Measurements from ENCODE around the gene IRF3.
A peak's percentile ranks its signal among the peaks of the same experiment; 100 is the strongest.

Gene IRF3

DNA sequence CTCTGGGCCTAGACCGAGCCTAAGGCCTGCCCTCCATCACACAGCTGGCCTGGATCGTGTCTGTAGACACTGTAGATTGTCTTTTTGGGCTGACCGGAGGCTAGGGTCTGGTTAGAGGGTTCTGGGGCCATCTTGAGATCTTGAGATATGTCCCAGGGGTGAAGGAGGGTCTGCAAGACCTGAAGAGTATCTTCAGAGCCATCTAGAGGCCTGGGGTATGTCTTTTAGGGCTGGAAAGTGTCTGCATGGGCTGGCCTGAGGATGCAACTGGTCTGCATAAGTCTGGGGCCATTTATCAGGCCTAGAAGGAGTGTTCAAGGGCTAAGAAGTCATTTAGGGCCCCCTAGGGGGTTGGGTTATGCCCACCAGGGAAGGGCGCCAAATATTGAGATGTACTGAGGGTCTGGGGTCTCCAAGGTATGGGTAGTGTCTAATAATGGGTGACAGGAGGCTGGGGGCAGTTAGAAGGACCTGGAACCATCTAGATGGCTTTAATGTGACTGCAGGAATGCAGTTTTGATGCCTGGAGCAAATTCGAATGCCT lies 23.1 kb downstream of the IRF3 start:
- TF ChIP-seq, protein P1, sequence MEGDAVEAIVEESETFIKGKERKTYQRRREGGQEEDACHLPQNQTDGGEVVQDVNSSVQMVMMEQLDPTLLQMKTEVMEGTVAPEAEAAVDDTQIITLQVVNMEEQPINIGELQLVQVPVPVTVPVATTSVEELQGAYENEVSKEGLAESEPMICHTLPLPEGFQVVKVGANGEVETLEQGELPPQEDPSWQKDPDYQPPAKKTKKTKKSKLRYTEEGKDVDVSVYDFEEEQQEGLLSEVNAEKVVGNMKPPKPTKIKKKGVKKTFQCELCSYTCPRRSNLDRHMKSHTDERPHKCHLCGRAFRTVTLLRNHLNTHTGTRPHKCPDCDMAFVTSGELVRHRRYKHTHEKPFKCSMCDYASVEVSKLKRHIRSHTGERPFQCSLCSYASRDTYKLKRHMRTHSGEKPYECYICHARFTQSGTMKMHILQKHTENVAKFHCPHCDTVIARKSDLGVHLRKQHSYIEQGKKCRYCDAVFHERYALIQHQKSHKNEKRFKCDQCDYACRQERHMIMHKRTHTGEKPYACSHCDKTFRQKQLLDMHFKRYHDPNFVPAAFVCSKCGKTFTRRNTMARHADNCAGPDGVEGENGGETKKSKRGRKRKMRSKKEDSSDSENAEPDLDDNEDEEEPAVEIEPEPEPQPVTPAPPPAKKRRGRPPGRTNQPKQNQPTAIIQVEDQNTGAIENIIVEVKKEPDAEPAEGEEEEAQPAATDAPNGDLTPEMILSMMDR (IDR thresholded peaks at IDR 0.05; ENCODE audit: unreplicated experiment in 3 of 3) = no peak
- H3K4me3 Mint-ChIP-seq = peak overlapping the region; percentile 92 to 97 (median 94)
- peaks cover 19% of the 10 kb centered on the region for H3K36me3 Mint-ChIP-seq (ENCODE audit: low read depth)
- H3K4me1 Mint-ChIP-seq = peaks cover 58% of the 10 kb centered on the region
- H3K27ac Mint-ChIP-seq = peak overlapping the region; percentile 99 to 100 (median 100)
- H3K27me3 Mint-ChIP-seq (ENCODE audit: low read depth) = peaks cover 3% of the 10 kb centered on the region
- H3K9me3 Mint-ChIP-seq = no peaks in the 10 kb centered on the region

DNA sequence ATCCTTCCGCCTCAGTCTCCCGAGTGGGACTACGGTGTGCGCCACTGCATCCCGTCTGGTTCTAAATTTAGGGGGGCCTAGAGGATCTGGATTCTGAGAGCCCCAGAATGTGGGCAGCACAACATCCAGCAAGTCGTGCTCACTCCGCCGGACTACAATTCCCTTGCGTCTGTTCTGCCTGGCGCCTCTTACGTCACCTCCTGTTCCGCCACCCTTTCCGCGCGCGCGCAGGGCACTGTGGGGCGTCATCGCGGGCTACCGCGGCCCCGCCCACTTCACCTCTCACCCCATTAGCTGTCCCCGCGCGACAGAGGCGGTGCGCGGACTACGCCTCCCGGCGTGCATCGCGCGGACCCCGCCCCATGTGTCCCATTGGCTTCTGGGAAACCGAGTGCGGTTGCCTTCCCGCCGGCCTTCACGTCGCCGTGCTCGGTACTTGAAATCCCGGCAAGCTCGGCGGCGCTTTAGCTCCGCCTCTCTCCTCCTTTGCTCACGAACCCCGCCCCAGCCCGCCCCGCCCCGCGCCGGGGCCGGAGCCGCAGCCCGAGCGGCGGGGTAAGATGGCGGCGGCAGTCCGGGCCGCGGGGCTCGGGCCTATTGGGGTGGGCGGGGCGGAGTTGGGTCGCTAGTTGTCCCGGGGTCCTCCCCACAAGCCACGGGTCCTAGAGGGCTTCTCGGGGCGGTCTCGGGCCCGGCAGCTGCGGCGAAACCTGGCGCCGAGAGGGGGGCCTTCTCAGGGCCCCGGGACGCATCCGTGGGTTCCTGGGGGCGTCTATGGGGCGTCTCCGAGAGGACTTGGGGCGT lies 23.8 kb downstream of the IRF3 start, which contains the start of gene SCAF1:
Gene SCAF1, plus strand, starts transcription at position 522 of the 804 bp plus-strand sequence. CDS start 2,818 bp downstream, outside the sequence.
- Mint-ChIP-seq H3K36me3 (ENCODE audit: low read depth) (peaks cover 18% of the 10 kb centered on the region), H3K4me3 (peak within 1 kb of the TSS; percentile 92 to 97 (median 94)), H3K4me1 (peaks cover 57% of the 10 kb centered on the region), H3K27me3 (ENCODE audit: low read depth) (peaks cover 5% of the 10 kb centered on the region), H3K9me3 (no peaks in the 10 kb centered on the region), H3K27ac (peak within 1 kb of the TSS; percentile 100)
- TF ChIP-seq, protein P1 (IDR thresholded peaks at IDR 0.05; ENCODE audit: unreplicated experiment in 3 of 3) = no peak

DNA sequence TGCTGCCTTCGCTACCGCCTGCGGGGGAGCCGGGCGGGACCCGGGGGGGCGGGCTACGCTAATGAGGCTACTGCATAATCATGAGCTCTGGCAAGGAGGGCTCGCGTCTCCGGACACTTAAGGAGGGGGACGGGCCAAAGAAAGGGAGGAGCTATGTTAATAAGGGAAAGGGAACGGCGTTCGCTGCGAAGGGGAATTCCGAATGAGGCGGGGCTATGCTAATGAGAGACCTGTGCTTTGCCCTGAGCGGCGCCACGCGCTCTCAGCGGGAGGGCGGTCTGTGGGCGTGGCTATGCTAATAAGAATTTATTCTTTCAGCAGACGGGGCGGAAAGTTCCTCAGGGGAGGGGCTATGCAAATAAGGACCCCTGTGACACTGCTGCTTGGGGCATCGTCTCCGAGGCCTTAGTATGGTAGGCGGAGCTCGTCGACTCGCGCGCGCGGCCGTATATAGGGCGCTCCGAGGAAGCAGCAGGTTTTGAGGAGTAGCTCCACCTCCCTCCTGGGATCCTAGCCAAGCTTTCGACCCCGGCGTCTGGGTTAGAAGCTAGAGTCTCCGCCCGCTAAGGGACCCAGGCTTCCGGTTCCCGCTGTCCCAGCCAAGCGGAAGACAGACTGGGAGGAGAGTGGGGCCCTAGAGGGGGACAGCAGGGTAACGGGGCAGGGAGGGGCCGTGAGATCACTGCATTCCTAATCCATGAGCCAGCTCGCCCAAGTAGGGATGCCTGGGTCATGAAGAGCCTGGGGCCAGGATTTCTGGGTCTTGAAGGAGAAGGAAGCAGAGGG lies 25.4 kb downstream of the IRF3 start, which contains the start of gene RRAS:
Gene RRAS, minus strand, starts transcription at position 31 of the 786 bp plus-strand sequence. CDS start 45 bp downstream, outside the sequence.
- Mint-ChIP-seq H3K36me3 (ENCODE audit: low read depth) (peaks cover 9% of the 10 kb centered on the region), H3K4me1 (peaks cover 64% of the 10 kb centered on the region), H3K27ac (peak within 1 kb of the TSS; percentile 100), H3K4me3 (peak within 1 kb of the TSS; percentile 92 to 97 (median 94)), H3K9me3 (no peaks in the 10 kb centered on the region), H3K27me3 (ENCODE audit: low read depth) (peaks cover 10% of the 10 kb centered on the region)
- TF ChIP-seq, protein P1 (IDR thresholded peaks at IDR 0.05; ENCODE audit: unreplicated experiment in 3 of 3) = no peak

DNA sequence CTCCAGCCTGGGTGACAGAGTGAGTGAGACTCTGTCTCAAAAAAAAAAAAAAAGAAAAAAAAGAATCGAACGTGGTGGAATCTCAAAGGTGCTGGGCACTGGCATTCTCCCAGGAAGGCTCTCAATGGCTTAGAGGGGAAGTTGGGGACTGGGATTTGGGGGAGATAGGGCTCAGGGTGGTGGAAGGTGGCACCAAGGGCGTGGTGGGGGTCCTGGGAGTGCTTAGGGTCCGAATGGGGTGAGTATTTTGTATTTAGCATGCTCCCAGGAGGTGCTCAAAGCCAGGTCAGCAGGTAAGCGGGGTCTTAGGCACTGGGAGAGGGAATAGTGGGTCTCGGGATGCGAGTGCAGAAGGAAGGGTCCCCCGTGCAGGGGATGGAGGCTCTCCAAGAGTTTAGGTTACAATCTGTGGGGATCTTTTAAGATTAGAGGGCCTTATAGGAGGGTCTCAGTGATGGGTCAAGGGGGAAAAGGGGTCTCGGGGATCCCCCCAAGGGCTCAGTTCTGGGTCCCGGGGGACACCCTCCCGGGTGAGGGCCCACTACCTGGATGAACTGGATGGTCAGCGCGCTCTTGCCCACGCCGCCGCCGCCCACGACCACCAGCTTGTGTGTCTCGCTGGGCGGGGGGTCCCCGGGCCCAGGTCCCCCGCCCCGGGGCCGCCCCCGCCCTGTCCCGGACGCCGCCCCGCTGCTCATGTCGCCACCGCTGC lies 26.1 kb downstream of the IRF3 start:
- Mint-ChIP-seq H3K27me3 (ENCODE audit: low read depth) (peaks cover 14% of the 10 kb centered on the region), H3K27ac (peak overlapping the region; percentile 100), H3K4me3 (peak overlapping the region; percentile 92 to 97 (median 94)), H3K9me3 (no peaks in the 10 kb centered on the region), H3K36me3 (ENCODE audit: low read depth) (peaks cover 8% of the 10 kb centered on the region), H3K4me1 (peaks cover 67% of the 10 kb centered on the region)
- TF ChIP-seq, protein P1 (IDR thresholded peaks at IDR 0.05; ENCODE audit: unreplicated experiment in 3 of 3) = no peak
